Psoas muscle (tissue), 8 donors: ENCODE results near the gene TDRD9. TPM values are rescaled to one million over a fixed set of nuclear protein-coding genes. Genes with fewer than 3 reads are reported as not detected.

Experiments used
- ATAC-seq, 4 donors: fragments of 200-7000 bp; cut with Tn5 transposase; one replicate each; pipeline ENCODE4 v1.9.1; 2020; ENCODE audit warnings: moderate library complexity in 3 of 4, mild to moderate bottlenecking in 2 of 4
- DNase-seq, 2 donors: peaks; one replicate each; pipeline ENCODE4 v3.0.0-alpha.2; 2020
- H3K27ac ChIP-seq: fragments of 200-600 bp; one replicate; pipeline ENCODE4 v1.8.0; 2022
- H3K27me3 ChIP-seq, 3 donors: fragments of 200-600 bp in 1 of 3; one replicate each; pipeline versions ENCODE4 v1.6.1 to v1.8.0; 2013 to 2022; ENCODE audit warnings: low read length in 2 of 3, mild to moderate bottlenecking in 2 of 3, moderate library complexity in 1 of 3; ENCODE audit not compliant: insufficient read depth in 3 of 3
- H3K36me3 ChIP-seq, 2 donors: fragments of 200-600 bp in 1 of 2; one replicate each; pipeline versions ENCODE4 v1.6.1 to v1.8.0; 2013 to 2022; ENCODE audit warnings: low read depth in 1 of 2, mild to moderate bottlenecking in 1 of 2, moderate library complexity in 1 of 2; ENCODE audit not compliant: insufficient read depth in 1 of 2
- H3K4me1 ChIP-seq: fragments of 200-600 bp; one replicate; pipeline ENCODE4 v1.8.0; 2022
- H3K4me3 ChIP-seq: fragments of 200-600 bp; one replicate; pipeline ENCODE4 v1.8.0; 2022; ENCODE audit warnings: mild to moderate bottlenecking
- H3K9me3 ChIP-seq: fragments of 200-600 bp; one replicate; pipeline ENCODE4 v1.8.0; 2022
- CTCF ChIP-seq: fragments of 200-600 bp; IDR thresholded peaks from one replicate; pipeline ENCODE4 v1.8.0; 2022; ENCODE audit warnings: antibody characterized with exemption
- WGBS, 3 donors: extraction: QIAGEN DNeasy Blood & Tissue Kit; methylation state at CpG; one replicate each; pipeline versions ENCODE4 v1.1.6 to v1.1.7; 2013; 5-methylcytosine and 5-hydroxymethylcytosine counted together
- intact Hi-C, 2 donors: fragments of 100-400 bp; cut with DNase I; formaldehyde crosslinking; loops; one replicate each; pipeline versions ENCODE4 v1.11.0 to v1.14.2; 2022
- polyA plus RNA-seq, 3 donors: library from polyadenylated mRNA; stranded (reverse); fragments of 200-250 nt; gene quantifications; one replicate each; pipeline ENCODE4 v1.2.3, GENCODE V29; 2013
- total RNA-seq, 4 donors: library from RNA; stranded (reverse); fragmentation: NEBNext Ultra II Directional in 2 of 4; extraction: Animal tissue kit (Norgen Biotek cat#: 25700) in 2 of 4; gene quantifications; one replicate each; pipeline versions ENCODE4 v1.2.1 to v1.2.4, GENCODE V29; 2021 to 2023
- donor health status: healthy with polysubstance abuse.
- donor health status: DM: no; HTN: no; CAD: no; lungs with moderate emphysema.
- donor health status: Bipolar disorder and iron deficiency.
- donor health status: healthy.
- donor health status: DM: yes; HTN: yes; CAD: no.
- donor health status: DM: no; HTN: no; CAD: no.
- donor health status: DM: no; HTN: no; CAD: no.
- donor health status: DM: yes; HTN: yes; CAD: no.

The TDRD9 gene
- total and polyA plus RNA-seq, 7 donors: 0.13 to 1.3 (median 0.31) TPM

GRCh38 chr14:103897075-103897947, 30.9 kb upstream of the TDRD9 start:
- no peak for TF ChIP-seq CTCF
- no peaks in the 10 kb centered on the region for H3K9me3 ChIP-seq
- 74 to 81% (median 78%) methylated on average over 27 of the region's 27 CpGs for WGBS, 3 donors
- DNase-seq (no peak), ATAC-seq (no peak)
- no peaks in the 10 kb centered on the region for H3K27me3 ChIP-seq
- H3K27ac ChIP-seq: no peak overlapping the region
- H3K4me3 ChIP-seq: no peak overlapping the region
- intact Hi-C loops: no loop called here
- peaks cover 4% of the 10 kb centered on the region for H3K4me1 ChIP-seq
- no peaks in the 10 kb centered on the region for H3K36me3 ChIP-seq

GRCh38 chr14:103898204-103898603, 30.1 kb upstream of the TDRD9 start:
- Histone ChIP-seq H3K27ac (no peak overlapping the region), H3K36me3 (no peaks in the 10 kb centered on the region), H3K4me3 (no peak overlapping the region), H3K4me1 (peaks cover 4% of the 10 kb centered on the region), H3K27me3 (no peaks in the 10 kb centered on the region), H3K9me3 (no peaks in the 10 kb centered on the region)
- TF ChIP-seq CTCF: no peak
- DNase-seq: no peak
- WGBS, 3 donors: 96 to 99% (median 96%) methylated on average over 4 of the region's 4 CpGs
- intact Hi-C loops: no loop called here
- ATAC-seq: no peak

GRCh38 chr14:103898711-103899110, 29.5 kb upstream of the TDRD9 start:
- no peak for TF ChIP-seq CTCF
- 85 to 89% (median 88%) methylated on average over 9 of the region's 9 CpGs for whole genome bisulfite sequencing, 3 donors
- Histone ChIP-seq H3K4me3 (no peak overlapping the region), H3K27ac (no peak overlapping the region), H3K27me3 (no peaks in the 10 kb centered on the region), H3K9me3 (no peaks in the 10 kb centered on the region), H3K36me3 (no peaks in the 10 kb centered on the region), H3K4me1 (peaks cover 4% of the 10 kb centered on the region)
- ATAC-seq (no peak), DNase-seq (no peak)
- intact Hi-C loops: no loop called here

GRCh38 chr14:103899316-103899715, 28.9 kb upstream of the TDRD9 start:
- Histone ChIP-seq H3K4me3 (no peak overlapping the region), H3K27me3 (no peaks in the 10 kb centered on the region), H3K27ac (no peak overlapping the region), H3K9me3 (no peaks in the 10 kb centered on the region), H3K36me3 (no peaks in the 10 kb centered on the region), H3K4me1 (peaks cover 4% of the 10 kb centered on the region)
- no peak for ATAC-seq
- DNase-seq: no peak
- intact Hi-C loops: no loop called here
- 76 to 78% (median 77%) methylated on average over 13 of the region's 13 CpGs for WGBS, 3 donors
- no peak for TF ChIP-seq CTCF
